Hematopoietic multipotent progenitor cell treated with erythropoietin and hydrocortisone succinate and interleukin-3 and kit ligand, for 6 days (in vitro differentiated cells): ENCODE measurements around the gene CHRNA7.

ENCODE experiments used
- DNase-seq: peaks from one replicate; pipeline ENCODE4 v3.0.0-alpha.2; 2015

The CHRNA7 gene

GRCh38 chr15:32089851-32090359, 59.6 kb downstream of the CHRNA7 start:
- DNase-seq, result no peak

- DNase-seq, result no peak
These were observed 61.4 kb downstream of the CHRNA7 start for GRCh38 chr15:32091505-32092380.

- DNase-seq, result no peak
These were observed 65.9 kb downstream of the CHRNA7 start for GRCh38 chr15:32096213-32096612.

GRCh38 chr15:32096916-32097617, 66.8 kb downstream of the CHRNA7 start:
- DNase-seq, result no peak

DNA sequence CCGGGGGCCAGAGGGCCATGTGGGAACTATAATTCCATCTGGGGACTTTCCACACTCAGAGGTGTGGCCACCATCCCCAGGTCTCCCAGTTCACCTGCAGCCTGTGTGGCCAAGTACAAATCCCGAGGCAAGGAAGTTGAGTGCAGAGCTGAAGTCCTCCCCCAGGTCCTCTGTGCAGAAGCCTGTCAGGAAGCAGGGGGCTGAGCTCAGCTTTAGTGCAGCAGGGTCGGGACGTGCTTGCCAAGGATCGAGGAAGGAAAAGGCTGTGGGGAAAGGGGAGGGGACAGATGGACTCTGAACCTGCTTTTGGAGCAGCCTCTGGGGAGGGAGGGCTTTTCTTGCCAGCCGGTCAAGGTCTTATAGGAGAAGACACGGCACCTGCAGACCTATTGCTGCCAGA, 67.7 kb downstream of the CHRNA7 start:
- DNase-seq, result no peak

DNA sequence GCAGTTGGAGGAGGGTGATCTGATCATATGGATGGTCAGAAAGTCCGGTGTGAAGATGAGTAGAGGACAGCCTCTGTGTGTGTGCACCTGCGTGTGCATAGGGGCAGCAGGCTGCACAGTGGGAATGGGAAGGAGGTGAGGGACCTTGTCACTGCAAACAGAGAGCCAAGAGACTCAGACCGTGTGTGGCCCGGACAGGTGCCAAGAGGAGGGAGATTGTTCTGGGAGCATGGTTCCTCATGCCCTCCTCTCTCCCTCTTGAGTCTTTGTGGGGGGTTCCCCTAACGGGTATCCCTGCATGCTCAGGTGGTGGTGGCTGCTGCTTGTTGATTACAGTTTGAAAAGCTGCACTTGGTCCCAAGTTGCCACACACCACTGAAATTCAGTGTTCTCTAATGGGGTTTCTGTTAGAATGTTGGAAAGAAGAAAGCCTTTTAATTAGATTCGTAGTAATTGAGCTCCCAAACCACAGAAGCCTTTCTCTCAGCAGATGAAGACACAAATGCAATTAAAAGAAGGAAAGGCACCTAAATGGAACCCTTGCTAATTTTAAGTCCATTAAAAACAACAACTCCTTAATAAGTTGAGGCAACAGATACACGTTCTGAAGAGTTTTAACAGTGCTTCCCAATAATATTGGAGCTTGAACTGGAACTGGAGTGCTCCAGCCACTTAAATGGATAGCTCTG, 68.9 kb downstream of the CHRNA7 start:
- DNase-seq, result no peak

- DNase-seq, result no peak
These were observed 69.8 kb downstream of the CHRNA7 start for GRCh38 chr15:32099956-32100684.

DNA sequence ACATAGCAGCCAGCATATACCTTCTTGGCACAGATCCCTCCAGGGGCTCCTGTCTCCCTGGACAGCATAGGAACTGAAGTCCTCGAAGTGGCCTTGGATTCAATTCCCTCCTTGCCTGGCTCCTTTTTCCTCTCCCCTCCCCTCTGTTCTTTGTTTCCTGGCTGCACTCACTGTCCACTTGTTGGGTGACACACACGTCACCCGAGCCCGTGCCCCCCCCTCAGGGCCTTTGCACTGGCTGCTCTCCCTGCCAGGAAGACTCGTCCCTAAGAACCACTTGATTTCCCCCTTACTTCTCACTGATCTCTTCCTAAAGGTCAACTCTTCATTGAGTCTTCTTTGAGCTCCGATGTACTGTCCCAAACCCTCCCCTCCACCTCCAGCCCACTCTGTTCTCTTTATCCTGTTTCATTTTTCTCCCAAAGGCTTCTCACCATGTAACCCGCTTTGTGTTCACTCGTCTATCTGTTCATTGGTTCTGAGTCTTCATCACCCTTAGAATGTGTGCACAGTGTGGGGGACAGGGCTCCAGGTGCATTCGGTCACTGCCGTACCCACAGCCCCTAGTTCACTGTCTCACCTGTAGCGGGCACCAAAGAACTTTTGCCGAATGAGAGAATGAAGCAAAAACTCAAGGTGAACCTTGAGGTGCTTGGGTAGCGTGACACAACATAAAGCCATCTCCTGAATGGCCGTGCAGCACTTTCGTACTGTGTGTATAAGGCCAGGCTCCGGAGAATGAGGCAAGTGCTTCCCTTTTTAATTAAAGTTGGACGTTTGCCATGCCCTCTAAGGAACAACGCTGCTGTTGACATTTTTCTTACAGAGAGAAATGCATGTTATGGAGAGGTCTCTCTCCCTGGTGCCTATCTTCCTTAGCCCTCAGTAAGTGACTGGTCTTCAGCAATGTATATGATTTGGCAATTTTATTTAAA, 74.0 kb downstream of the CHRNA7 start:
- peak; percentile 58 for DNase-seq

GRCh38 chr15:32105258-32106241, 75.2 kb downstream of the CHRNA7 start:
- no peak for DNase-seq

- DNase-seq, result peak; percentile 8
These were observed 76.4 kb downstream of the CHRNA7 start for GRCh38 chr15:32106401-32107381.

- no peak for DNase-seq
These were observed 77.3 kb downstream of the CHRNA7 start for GRCh38 chr15:32107477-32108080.

DNA sequence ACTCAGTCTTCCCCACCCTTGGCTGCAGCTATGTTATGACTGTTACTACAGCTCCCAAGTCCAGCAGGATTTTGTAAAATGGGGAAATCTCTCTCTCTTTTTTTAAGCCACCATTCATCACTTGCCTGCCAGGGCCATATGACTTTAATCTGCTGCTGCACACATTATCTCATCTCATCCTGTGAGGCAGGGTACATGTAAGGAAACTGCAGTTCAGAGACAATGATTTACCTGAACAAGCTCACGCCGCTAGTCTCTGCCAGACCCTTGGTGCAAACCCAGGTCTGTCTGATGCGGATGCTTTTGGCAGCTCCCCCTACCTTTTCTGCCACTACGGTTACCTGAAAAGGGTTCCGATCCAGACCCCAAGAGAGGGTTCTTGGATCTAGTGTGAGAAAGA, 78.3 kb downstream of the CHRNA7 start:
- DNase-seq, result no peak

- DNase-seq, result no peak
These were observed 81.8 kb downstream of the CHRNA7 start for GRCh38 chr15:32112101-32112500.

DNA sequence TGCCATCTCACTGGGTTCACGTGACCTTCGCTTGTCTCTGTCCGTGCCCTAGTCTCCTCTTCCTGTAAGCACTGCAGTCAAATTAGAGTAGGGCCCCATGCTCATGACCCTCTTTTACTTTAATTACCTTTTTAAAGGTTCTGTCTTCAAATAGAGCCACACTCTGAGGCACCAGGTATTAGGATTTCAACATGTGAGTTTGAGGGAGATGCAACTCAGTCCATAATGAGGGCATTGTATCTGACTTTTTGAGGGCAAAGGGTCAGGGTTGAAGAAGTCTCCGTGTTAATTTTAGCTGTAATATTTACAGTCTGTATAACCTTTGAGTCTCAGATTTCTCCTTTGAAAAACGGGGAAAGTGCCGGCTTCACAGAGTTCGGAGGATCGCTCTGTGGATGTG, 82.9 kb downstream of the CHRNA7 start:
- DNase-seq, result no peak

DNA sequence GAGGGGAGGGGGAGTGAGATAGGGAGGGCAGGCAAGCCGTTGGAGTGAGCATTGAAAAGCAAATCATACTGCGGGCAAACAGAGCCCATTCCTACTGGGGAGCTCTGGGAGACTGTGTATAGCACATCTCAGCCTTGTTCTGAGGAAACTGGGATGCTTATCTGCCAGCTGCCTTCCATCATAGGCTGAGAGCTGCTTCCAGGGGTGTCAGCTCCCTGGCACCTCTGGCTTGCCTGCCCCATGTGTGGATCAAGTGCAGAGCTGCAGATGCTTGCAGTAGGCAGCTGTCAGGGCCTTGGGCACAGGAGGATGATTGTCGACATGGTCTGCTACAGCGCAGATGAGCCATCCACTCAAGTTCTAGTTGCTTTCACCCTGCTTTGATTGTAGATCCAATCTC, 86.8 kb downstream of the CHRNA7 start:
- no peak for DNase-seq

DNA sequence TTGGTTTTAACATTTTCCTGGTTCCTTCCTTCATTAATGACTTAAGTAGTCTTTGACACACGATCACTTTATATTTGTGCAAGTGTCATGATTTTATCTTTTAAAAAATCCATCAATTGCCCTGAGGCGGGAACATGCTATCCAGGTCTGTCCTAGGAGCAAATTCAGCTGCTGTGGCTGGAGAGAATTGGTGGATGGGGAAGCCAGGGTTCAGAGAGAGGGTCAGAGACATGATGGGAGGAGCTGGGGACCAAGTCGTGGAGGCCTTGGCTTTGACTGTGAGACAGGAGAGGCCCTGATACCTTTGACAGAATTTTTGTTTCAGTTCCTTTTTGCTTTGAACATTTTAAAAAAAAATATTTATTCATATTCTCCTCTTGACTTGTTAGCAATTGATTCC, 89.0 kb downstream of the CHRNA7 start:
- DNase-seq, result no peak

DNA sequence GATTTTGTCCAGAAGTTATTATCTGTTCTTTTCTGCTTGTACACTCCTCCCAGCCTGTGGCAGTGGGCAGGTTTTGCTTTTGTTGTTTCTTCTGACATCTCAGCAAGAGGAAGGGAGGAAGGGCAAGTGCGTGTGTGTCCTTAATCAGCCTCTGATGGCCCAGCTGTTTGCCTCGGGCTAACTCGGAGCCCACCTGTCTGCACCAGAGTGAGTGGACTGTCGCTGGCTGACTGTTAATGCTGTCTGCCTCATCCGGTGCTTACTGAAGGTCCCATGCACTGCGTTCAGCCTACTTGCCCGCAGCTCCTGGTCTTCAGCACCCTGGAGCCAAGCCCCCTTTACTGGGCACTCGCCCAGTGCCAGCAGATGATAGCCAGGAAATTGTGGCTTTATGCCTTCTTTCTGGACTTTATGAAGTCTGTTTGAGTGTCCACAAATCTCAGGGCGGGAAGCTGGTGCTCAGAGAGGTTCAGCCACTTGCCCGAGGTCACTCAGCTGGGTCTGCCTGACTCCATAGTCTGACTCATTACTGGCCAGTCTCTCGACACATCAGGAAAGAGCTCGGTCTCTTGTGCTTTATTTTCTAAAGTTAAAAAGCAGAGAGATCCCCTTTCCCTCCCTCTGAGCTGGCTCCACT, 89.5 kb downstream of the CHRNA7 start:
- DNase-seq, result no peak
